ENCODE results near the gene NPAS3. TPM values are rescaled to one million over a fixed set of nuclear protein-coding genes. Genes with fewer than 3 reads are reported as not detected.

Gene NPAS3
- total RNA-seq, 1 experiment from 2014 or later = not detected

- POLR2A ChIA-PET (ENCODE audit: unreplicated experiment) = no interaction called here
- no peaks in the 10 kb centered on the region for H3K9me2 ChIP-seq (ENCODE audit: insufficient read depth)
- H4K20me1 ChIP-seq (ENCODE audit: insufficient read depth) = no peaks in the 10 kb centered on the region
- no peak for DNase-seq
- no peaks in the 10 kb centered on the region for H3K36me3 ChIP-seq (ENCODE audit: low read depth)
- intact Hi-C loops (cut with micrococcal nuclease; ENCODE audit: unreplicated experiment) = no loop called here
- no peak overlapping the region for H3K4me2 ChIP-seq
- no peaks in the 10 kb centered on the region for H3K4me1 ChIP-seq (replicated peaks; ENCODE audit: insufficient read depth)
- no peak overlapping the region for H3K4me3 ChIP-seq
- no peaks in the 10 kb centered on the region for H3K9me3 ChIP-seq (ENCODE audit: insufficient read depth, low read depth)
- no peak overlapping the region for H3K27ac ChIP-seq
- H3K27me3 ChIP-seq (ENCODE audit: insufficient read depth, low read depth) = no peaks in the 10 kb centered on the region
- no TSS peak for BruUV-seq (replicated peaks)
- H3K79me2 ChIP-seq (ENCODE audit: low read depth) = no peaks in the 10 kb centered on the region
- H2AFZ ChIP-seq = no peak overlapping the region
- CTCF ChIA-PET = interaction anchor here (0.7 kb wide), 1 partner anchor 1205 kb away, joined by 5 read pairs; no protein-coding TSS in a partner anchor
- TF ChIP-seq CTCF (conservative IDR thresholded peaks at IDR 0.05) (no peak), EZH2 (IDR thresholded peaks at IDR 0.05; ENCODE audit: low read depth) (no peak)
- no peaks in the 10 kb centered on the region for H3F3A ChIP-seq (ENCODE audit: insufficient read depth, low read depth)
Observed at GRCh38 chr14:33764876-33765650, 826.4 kb downstream of the NPAS3 start.

GRCh38 chr14:33767586-33768457, 829.1 kb downstream of the NPAS3 start:
- Histone ChIP-seq H3K4me3 (no peak overlapping the region), H2AFZ (no peak overlapping the region), H3K27ac (no peak overlapping the region), H3F3A (ENCODE audit: insufficient read depth, low read depth) (no peaks in the 10 kb centered on the region), H3K79me2 (ENCODE audit: low read depth) (no peaks in the 10 kb centered on the region), H3K27me3 (ENCODE audit: insufficient read depth, low read depth) (no peaks in the 10 kb centered on the region), H4K20me1 (ENCODE audit: insufficient read depth) (no peaks in the 10 kb centered on the region), H3K4me1 (replicated peaks; ENCODE audit: insufficient read depth) (no peaks in the 10 kb centered on the region), H3K4me2 (no peak overlapping the region), H3K9me2 (ENCODE audit: insufficient read depth) (no peaks in the 10 kb centered on the region), H3K9me3 (ENCODE audit: insufficient read depth, low read depth) (no peaks in the 10 kb centered on the region), H3K36me3 (ENCODE audit: low read depth) (no peaks in the 10 kb centered on the region)
- CTCF ChIA-PET = interaction anchor here (0.6 to 0.7 kb wide), 2 partner anchors 198 to 1674 kb away, joined by 3 to 7 read pairs; no protein-coding TSS in a partner anchor
- intact Hi-C loops (cut with micrococcal nuclease; ENCODE audit: unreplicated experiment) = no loop called here
- TF ChIP-seq EZH2 (IDR thresholded peaks at IDR 0.05; ENCODE audit: low read depth) = no peak
- TF ChIP-seq CTCF (conservative IDR thresholded peaks at IDR 0.05) = no peak
- POLR2A ChIA-PET (ENCODE audit: unreplicated experiment) = no interaction called here
- no peak for DNase-seq
- BruUV-seq (replicated peaks) = no TSS peak

GRCh38 chr14:33768458-33768830, 829.8 kb downstream of the NPAS3 start:
- TF ChIP-seq EZH2 (IDR thresholded peaks at IDR 0.05; ENCODE audit: low read depth) (no peak), CTCF (conservative IDR thresholded peaks at IDR 0.05) (no peak)
- no peak for DNase-seq
- no peaks in the 10 kb centered on the region for H3F3A ChIP-seq (ENCODE audit: insufficient read depth, low read depth)
- ChIA-PET POLR2A (ENCODE audit: unreplicated experiment) (no interaction called here), CTCF (no interaction called here)
- intact Hi-C loops (cut with micrococcal nuclease; ENCODE audit: unreplicated experiment) = no loop called here
- H3K27me3 ChIP-seq (ENCODE audit: insufficient read depth, low read depth) = no peaks in the 10 kb centered on the region
- no peak overlapping the region for H3K4me3 ChIP-seq
- no TSS peak for BruUV-seq (replicated peaks)
- H4K20me1 ChIP-seq (ENCODE audit: insufficient read depth) = no peaks in the 10 kb centered on the region
- H3K4me1 ChIP-seq (replicated peaks; ENCODE audit: insufficient read depth) = no peaks in the 10 kb centered on the region
- H2AFZ ChIP-seq = no peak overlapping the region
- no peaks in the 10 kb centered on the region for H3K36me3 ChIP-seq (ENCODE audit: low read depth)
- no peaks in the 10 kb centered on the region for H3K9me3 ChIP-seq (ENCODE audit: insufficient read depth, low read depth)
- H3K9me2 ChIP-seq (ENCODE audit: insufficient read depth) = no peaks in the 10 kb centered on the region
- H3K79me2 ChIP-seq (ENCODE audit: low read depth) = no peaks in the 10 kb centered on the region
- H3K4me2 ChIP-seq = no peak overlapping the region
- H3K27ac ChIP-seq = no peak overlapping the region
